ENCODE measurements around the gene CAST. TPM values are rescaled to one million over a fixed set of nuclear protein-coding genes. Genes with fewer than 3 reads are reported as not detected.
A peak's percentile ranks its signal among the peaks of the same experiment; 100 is the strongest.

CAST gene
- total RNA-seq, 2 donors from 2014 or later, result 175 to 347 TPM

DNA sequence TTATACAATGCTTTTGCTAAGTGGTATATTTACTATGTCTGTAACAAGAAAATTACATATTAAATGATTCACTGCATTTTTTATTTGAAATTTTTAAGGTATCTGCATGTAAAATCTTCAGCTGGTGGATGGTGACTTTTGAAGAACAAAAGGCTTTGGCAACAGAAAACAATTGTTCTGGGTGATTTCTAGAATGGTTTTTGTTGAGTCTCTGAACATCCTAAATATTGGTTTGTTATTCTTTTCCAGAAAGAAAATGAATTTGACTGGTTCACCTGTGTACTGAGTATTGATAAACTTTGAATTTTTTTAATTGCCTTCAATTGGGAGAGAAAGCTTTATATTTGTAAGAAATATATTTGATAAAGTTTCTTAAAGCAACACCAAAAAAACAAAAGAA is 110.4 kb downstream of the CAST start:
- no peaks in the 10 kb centered on the region for H3K27me3 ChIP-seq (replicated peaks; ENCODE audit: insufficient read depth)
- no peaks in the 10 kb centered on the region for H3K9me3 ChIP-seq
- ATAC-seq (ENCODE audit: insufficient number of reproducible peaks, low FRiP score, low read depth) (no peak), DNase-seq (ENCODE audit: low spot score) (no peak)
- no peak overlapping the region for H3K27ac ChIP-seq
- peaks cover 3 to 10% of the 10 kb centered on the region in 2 donors for H3K4me1 ChIP-seq (ENCODE audit: control insufficient read depth in 1 of 2, low read depth in 2 of 2)
- TF ChIP-seq, protein P1, sequence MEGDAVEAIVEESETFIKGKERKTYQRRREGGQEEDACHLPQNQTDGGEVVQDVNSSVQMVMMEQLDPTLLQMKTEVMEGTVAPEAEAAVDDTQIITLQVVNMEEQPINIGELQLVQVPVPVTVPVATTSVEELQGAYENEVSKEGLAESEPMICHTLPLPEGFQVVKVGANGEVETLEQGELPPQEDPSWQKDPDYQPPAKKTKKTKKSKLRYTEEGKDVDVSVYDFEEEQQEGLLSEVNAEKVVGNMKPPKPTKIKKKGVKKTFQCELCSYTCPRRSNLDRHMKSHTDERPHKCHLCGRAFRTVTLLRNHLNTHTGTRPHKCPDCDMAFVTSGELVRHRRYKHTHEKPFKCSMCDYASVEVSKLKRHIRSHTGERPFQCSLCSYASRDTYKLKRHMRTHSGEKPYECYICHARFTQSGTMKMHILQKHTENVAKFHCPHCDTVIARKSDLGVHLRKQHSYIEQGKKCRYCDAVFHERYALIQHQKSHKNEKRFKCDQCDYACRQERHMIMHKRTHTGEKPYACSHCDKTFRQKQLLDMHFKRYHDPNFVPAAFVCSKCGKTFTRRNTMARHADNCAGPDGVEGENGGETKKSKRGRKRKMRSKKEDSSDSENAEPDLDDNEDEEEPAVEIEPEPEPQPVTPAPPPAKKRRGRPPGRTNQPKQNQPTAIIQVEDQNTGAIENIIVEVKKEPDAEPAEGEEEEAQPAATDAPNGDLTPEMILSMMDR (IDR thresholded peaks at IDR 0.05), result no peak
- H3K36me3 ChIP-seq, result peaks cover 58% of the 10 kb centered on the region
- H3K4me3 ChIP-seq, result no peak overlapping the region

DNA sequence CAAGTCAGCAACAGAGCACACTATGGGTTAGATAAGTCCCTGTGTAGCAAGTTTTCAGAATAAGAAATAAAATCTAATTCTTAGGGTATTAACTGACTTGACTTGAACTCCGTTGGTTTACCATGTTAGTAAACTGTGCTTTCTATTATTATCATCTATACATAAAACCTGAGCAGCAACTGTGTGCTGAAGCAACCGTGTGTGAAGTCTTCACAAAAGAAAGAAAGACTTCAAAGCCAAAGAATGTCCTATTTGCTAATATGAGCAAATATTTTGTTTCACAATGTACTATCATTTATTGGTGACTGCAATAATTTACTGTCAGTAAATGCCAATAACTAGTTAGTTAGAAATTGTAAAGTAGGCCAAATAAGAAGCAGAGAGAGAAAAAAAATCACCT is 112.9 kb downstream of the CAST start:
- Histone ChIP-seq H3K9me3 (no peaks in the 10 kb centered on the region), H3K4me3 (no peak overlapping the region), H3K4me1 (ENCODE audit: control insufficient read depth in 1 of 2, low read depth in 2 of 2) (peaks cover 9 to 29% of the 10 kb centered on the region in 2 donors), H3K36me3 (peaks cover 40% of the 10 kb centered on the region), H3K27me3 (replicated peaks; ENCODE audit: insufficient read depth) (no peaks in the 10 kb centered on the region), H3K27ac (no peak overlapping the region)
- DNase-seq (ENCODE audit: low spot score) (no peak), ATAC-seq (ENCODE audit: insufficient number of reproducible peaks, low FRiP score, low read depth) (no peak)
- TF ChIP-seq, protein P1 (IDR thresholded peaks at IDR 0.05), result no peak

DNA sequence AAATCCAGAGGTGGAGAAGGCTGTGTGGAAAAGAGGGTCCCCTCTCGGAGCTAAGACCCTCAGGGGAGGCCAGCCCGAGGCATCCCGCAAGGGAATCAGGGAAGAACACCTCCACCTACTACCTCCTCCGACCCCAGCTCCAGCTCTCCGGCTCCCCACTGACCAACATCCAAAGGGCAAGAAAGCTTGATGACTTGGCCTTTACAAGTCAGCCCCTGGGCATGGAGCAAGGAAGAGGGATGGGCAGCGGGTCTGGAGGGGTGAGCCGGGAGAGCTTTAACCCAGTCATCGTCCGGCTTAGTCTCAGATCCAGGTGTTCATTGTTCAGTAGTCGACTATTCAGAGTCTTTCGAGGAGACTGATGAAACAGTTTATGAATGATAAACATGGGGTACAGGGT is 113.5 kb downstream of the CAST start:
- peaks cover 35% of the 10 kb centered on the region for H3K36me3 ChIP-seq
- TF ChIP-seq, protein P1 (IDR thresholded peaks at IDR 0.05), result no peak
- no peak overlapping the region for H3K4me3 ChIP-seq
- H3K4me1 ChIP-seq (ENCODE audit: control insufficient read depth in 1 of 2, low read depth in 2 of 2), result peaks cover 13 to 33% of the 10 kb centered on the region in 2 donors
- no peaks in the 10 kb centered on the region for H3K9me3 ChIP-seq
- no peak overlapping the region for H3K27ac ChIP-seq
- H3K27me3 ChIP-seq (replicated peaks; ENCODE audit: insufficient read depth), result no peaks in the 10 kb centered on the region
- ATAC-seq (ENCODE audit: insufficient number of reproducible peaks, low FRiP score, low read depth) (no peak), DNase-seq (ENCODE audit: low spot score) (no peak)

DNA sequence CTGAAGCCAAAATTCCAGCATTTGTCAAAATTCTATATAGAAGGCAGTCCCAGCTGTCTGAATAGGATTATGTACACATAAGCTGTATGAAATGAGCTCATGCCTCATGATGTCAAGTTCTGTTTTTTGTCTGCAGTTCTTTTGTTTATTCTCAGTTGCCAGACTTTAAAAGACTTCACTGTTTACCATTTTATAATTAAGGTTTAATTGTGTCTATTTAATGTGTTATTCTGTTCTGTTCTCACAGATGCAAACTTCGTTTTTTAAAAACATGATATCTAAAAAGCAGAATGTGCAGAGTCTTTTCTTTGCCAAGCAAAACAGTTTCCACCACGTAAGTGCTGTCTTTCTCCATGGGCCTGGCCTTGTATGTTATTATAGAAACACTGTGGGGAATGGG is 114.4 kb downstream of the CAST start:
- TF ChIP-seq, protein P1 (IDR thresholded peaks at IDR 0.05), result no peak
- DNase-seq (ENCODE audit: low spot score), result no peak
- no peak overlapping the region for H3K27ac ChIP-seq
- H3K27me3 ChIP-seq (replicated peaks; ENCODE audit: insufficient read depth), result no peaks in the 10 kb centered on the region
- peaks cover 26% of the 10 kb centered on the region for H3K36me3 ChIP-seq
- no peak for ATAC-seq (ENCODE audit: insufficient number of reproducible peaks, low FRiP score, low read depth)
- no peaks in the 10 kb centered on the region for H3K9me3 ChIP-seq
- peaks cover 19 to 43% of the 10 kb centered on the region in 2 donors for H3K4me1 ChIP-seq (ENCODE audit: control insufficient read depth in 1 of 2, low read depth in 2 of 2)
- H3K4me3 ChIP-seq, result no peak overlapping the region

DNA sequence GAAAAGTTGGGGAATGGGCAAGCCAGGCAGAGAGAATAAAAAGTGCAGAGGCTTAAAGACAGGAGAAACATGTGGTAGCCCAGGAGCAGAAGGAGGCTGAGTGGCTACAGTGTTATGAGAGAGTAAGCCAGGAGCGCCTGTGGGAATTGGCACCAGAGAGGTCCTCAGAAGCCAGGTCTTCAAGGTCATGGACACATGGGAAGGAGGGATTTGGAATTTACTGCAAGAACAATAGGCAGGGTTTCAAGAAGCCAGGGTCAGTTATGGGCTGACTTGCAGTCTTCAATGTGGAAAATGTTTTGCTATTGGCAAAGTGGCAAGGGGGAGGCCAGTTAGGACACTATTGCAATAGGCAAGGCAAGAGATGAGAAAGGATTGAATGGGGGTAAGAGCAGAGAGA is 116.2 kb downstream of the CAST start:
- ATAC-seq (ENCODE audit: insufficient number of reproducible peaks, low FRiP score, low read depth) (no peak), DNase-seq (ENCODE audit: low spot score) (no peak)
- TF ChIP-seq, protein P1 (IDR thresholded peaks at IDR 0.05), result no peak
- Histone ChIP-seq H3K27me3 (replicated peaks; ENCODE audit: insufficient read depth) (no peaks in the 10 kb centered on the region), H3K27ac (peak overlapping the region in 1 of 2 donors; percentile 11), H3K4me1 (ENCODE audit: control insufficient read depth in 1 of 2, low read depth in 2 of 2) (peaks cover 19 to 44% of the 10 kb centered on the region in 2 donors), H3K9me3 (no peaks in the 10 kb centered on the region), H3K4me3 (no peak overlapping the region), H3K36me3 (peaks cover 14% of the 10 kb centered on the region)
